ENCODE data around the gene EPHA6. TPM values are rescaled to one million over a fixed set of nuclear protein-coding genes. Genes with fewer than 3 reads are reported as not detected.
A peak's percentile ranks its signal among the peaks of the same experiment; 100 is the strongest.

EPHA6 gene
- total RNA-seq, 1 experiment from 2014 or later = 3.6 TPM

GRCh38 chr3:96958856-96959255 lies 144.5 kb downstream of the EPHA6 start:
- TF ChIP-seq CTCF (conservative IDR thresholded peaks at IDR 0.05; ENCODE audit: low read depth, low read length) (no peak), EZH2phosphoT487 (IDR thresholded peaks at IDR 0.05; ENCODE audit: borderline replicate concordance, low read length) (no peak), EZH2 (IDR thresholded peaks at IDR 0.05; ENCODE audit: low read length, unreplicated experiment) (no peak)
- no peak overlapping the region for H3K9ac ChIP-seq (ENCODE audit: low read length)
- POLR2A ChIA-PET (ENCODE audit: unreplicated experiment) = no interaction called here

DNA sequence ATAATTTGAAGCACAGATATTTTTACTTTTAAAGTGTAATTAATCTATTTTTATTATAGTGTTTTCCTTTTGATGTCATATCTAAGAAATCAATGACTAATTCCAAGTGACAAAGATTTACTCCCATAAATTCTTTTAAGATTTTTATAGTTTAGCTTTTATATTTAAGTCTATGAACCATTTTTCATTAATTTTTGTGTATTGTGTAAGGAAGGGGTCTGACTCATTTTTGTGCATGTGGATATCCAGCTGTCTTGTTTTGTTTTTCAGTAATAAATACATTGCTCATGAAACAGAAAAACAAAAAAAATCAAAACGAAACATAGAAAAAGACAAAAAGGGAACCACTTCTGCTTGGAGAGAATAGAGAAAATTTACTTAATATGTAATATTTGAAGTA lies 145.1 kb downstream of the EPHA6 start:
- Histone ChIP-seq H3K4me3 (ENCODE audit: low read length) (no peak overlapping the region), H3K4me1 (ENCODE audit: insufficient read depth, low read length) (peaks cover 18% of the 10 kb centered on the region), H3K79me2 (ENCODE audit: low read length) (no peaks in the 10 kb centered on the region), H4K20me1 (ENCODE audit: low read length) (no peaks in the 10 kb centered on the region), H3K9me3 (ENCODE audit: low read length) (no peaks in the 10 kb centered on the region), H3K27me3 (ENCODE audit: low read length) (no peaks in the 10 kb centered on the region), H3K27ac (ENCODE audit: low read length) (peak overlapping the region; percentile 60), H3K36me3 (ENCODE audit: low read depth, low read length) (no peaks in the 10 kb centered on the region), H3K9ac (ENCODE audit: low read length) (no peak overlapping the region), H3K4me2 (ENCODE audit: low read length) (peak overlapping the region; percentile 34; the same call in 1 of the 2 replicates), H3F3A (ENCODE audit: low read length, unreplicated experiment) (no peaks in the 10 kb centered on the region), H3K9me2 (replicated peaks; ENCODE audit: low read length) (no peaks in the 10 kb centered on the region), H2AFZ (ENCODE audit: low read length) (no peak overlapping the region)
- intact Hi-C loops (cut with micrococcal nuclease) = no loop called here
- ChIA-PET CTCF (no interaction called here), POLR2A (ENCODE audit: unreplicated experiment) (no interaction called here)
- BruUV-seq (replicated peaks) = TSS peak; percentile 81
- ATAC-seq (peak; percentile 26), DNase-seq (no peak)
- no peak for TF ChIP-seq EZH2 (IDR thresholded peaks at IDR 0.05; ENCODE audit: low read length, unreplicated experiment)
- TF ChIP-seq EZH2phosphoT487 (IDR thresholded peaks at IDR 0.05; ENCODE audit: borderline replicate concordance, low read length) = no peak
- no peak for TF ChIP-seq CTCF (conservative IDR thresholded peaks at IDR 0.05; ENCODE audit: low read depth, low read length)

More at GRCh38 chr3:96958856-96959255, 144.5 kb downstream of the EPHA6 start:
- Histone ChIP-seq H3K9me3 (ENCODE audit: low read length) (no peaks in the 10 kb centered on the region), H3K36me3 (ENCODE audit: low read depth, low read length) (no peaks in the 10 kb centered on the region), H3K79me2 (ENCODE audit: low read length) (no peaks in the 10 kb centered on the region), H3K27ac (ENCODE audit: low read length) (no peak overlapping the region), H3F3A (ENCODE audit: low read length, unreplicated experiment) (no peaks in the 10 kb centered on the region), H2AFZ (ENCODE audit: low read length) (no peak overlapping the region), H3K9me2 (replicated peaks; ENCODE audit: low read length) (no peaks in the 10 kb centered on the region), H3K4me3 (ENCODE audit: low read length) (no peak overlapping the region), H3K4me1 (ENCODE audit: insufficient read depth, low read length) (peaks cover 18% of the 10 kb centered on the region), H3K4me2 (ENCODE audit: low read length) (no peak overlapping the region), H4K20me1 (ENCODE audit: low read length) (no peaks in the 10 kb centered on the region), H3K27me3 (ENCODE audit: low read length) (no peaks in the 10 kb centered on the region)
- CTCF ChIA-PET = no interaction called here
- DNase-seq (no peak), ATAC-seq (no peak)
- no TSS peak for BruUV-seq (replicated peaks)
- intact Hi-C loops (cut with micrococcal nuclease) = no loop called here

GRCh38 chr3:96959901-96960641 lies 145.7 kb downstream of the EPHA6 start:
- Histone ChIP-seq H3K36me3 (ENCODE audit: low read depth, low read length) (no peaks in the 10 kb centered on the region), H3K4me1 (ENCODE audit: insufficient read depth, low read length) (peaks cover 18% of the 10 kb centered on the region), H4K20me1 (ENCODE audit: low read length) (no peaks in the 10 kb centered on the region), H3K4me3 (ENCODE audit: low read length) (no peak overlapping the region), H3K9me3 (ENCODE audit: low read length) (no peaks in the 10 kb centered on the region), H3K27ac (ENCODE audit: low read length) (peak overlapping the region; percentile 60), H3K79me2 (ENCODE audit: low read length) (no peaks in the 10 kb centered on the region), H3K27me3 (ENCODE audit: low read length) (no peaks in the 10 kb centered on the region), H3K9me2 (replicated peaks; ENCODE audit: low read length) (no peaks in the 10 kb centered on the region), H2AFZ (ENCODE audit: low read length) (no peak overlapping the region), H3F3A (ENCODE audit: low read length, unreplicated experiment) (no peaks in the 10 kb centered on the region), H3K4me2 (ENCODE audit: low read length) (peak overlapping the region; percentile 34; the same call in 1 of the 2 replicates), H3K9ac (ENCODE audit: low read length) (no peak overlapping the region)
- ATAC-seq (peak; percentile 92), DNase-seq (peak; percentile 80)
- ChIA-PET CTCF (interaction anchor here (0.7 kb wide), 1 partner anchor 16 kb away, joined by 3 read pairs; no protein-coding TSS in a partner anchor), POLR2A (ENCODE audit: unreplicated experiment) (interaction anchor here (0.6 kb wide), 1 partner anchor 11 kb away, joined by 8 read pairs; no protein-coding TSS in a partner anchor)
- TF ChIP-seq EZH2phosphoT487 (IDR thresholded peaks at IDR 0.05; ENCODE audit: borderline replicate concordance, low read length) = no peak
- no peak for TF ChIP-seq CTCF (conservative IDR thresholded peaks at IDR 0.05; ENCODE audit: low read depth, low read length)
- TF ChIP-seq EZH2 (IDR thresholded peaks at IDR 0.05; ENCODE audit: low read length, unreplicated experiment) = no peak
- intact Hi-C loops (cut with micrococcal nuclease) = loop anchor here (5.0 kb wide), 2 partner anchors 77 to 697 kb away; no protein-coding TSS in a partner anchor
- BruUV-seq (replicated peaks) = TSS peak; percentile 89
